Liver (tissue), 9 donors: ENCODE measurements around the gene RIC3. TPM values are rescaled to one million over a fixed set of nuclear protein-coding genes. Genes with fewer than 3 reads are reported as not detected.
A peak's percentile ranks its signal among the peaks of the same experiment; 100 is the strongest.

Experiments used
- DNase-seq: peaks from one replicate; pipeline ENCODE4 v3.0.0-alpha.2; 2017; ENCODE audit warnings: low spot score
- H3K27ac ChIP-seq, 2 donors: one replicate each; pipeline ENCODE4 v1.7.0; 2013; ENCODE audit warnings: inconsistent platforms in 2 of 2, low read length in 2 of 2, control low read depth in 1 of 2, low read depth in 1 of 2, mild to moderate bottlenecking in 1 of 2
- H3K27me3 ChIP-seq, 4 donors: one replicate each; pipeline versions ENCODE4 v1.6.1 to v1.7.0; 2013; ENCODE audit warnings: low read length in 3 of 4, inconsistent platforms in 1 of 4, mild to moderate bottlenecking in 1 of 4, moderate library complexity in 1 of 4; ENCODE audit not compliant: control insufficient read depth in 4 of 4, insufficient read depth in 4 of 4
- H3K36me3 ChIP-seq, 4 donors: one replicate each; pipeline versions ENCODE4 v1.6.1 to v1.7.0; 2013; ENCODE audit warnings: low read length in 3 of 4, mild to moderate bottlenecking in 3 of 4, low read depth in 1 of 4, moderate library complexity in 1 of 4; ENCODE audit not compliant: control insufficient read depth in 4 of 4, insufficient read depth in 3 of 4
- H3K4me1 ChIP-seq, 4 donors: one replicate each; pipeline versions ENCODE4 v1.6.1 to v1.7.0; 2013; ENCODE audit warnings: low read length in 3 of 4, mild to moderate bottlenecking in 3 of 4, moderate library complexity in 1 of 4; ENCODE audit not compliant: control insufficient read depth in 4 of 4, insufficient read depth in 4 of 4
- H3K4me3 ChIP-seq, 3 donors: one replicate each; pipeline versions ENCODE4 v1.6.1 to v1.7.0; 2013; ENCODE audit warnings: low read length in 3 of 3, control low read depth in 1 of 3, low read depth in 1 of 3, mild to moderate bottlenecking in 1 of 3
- H3K9ac ChIP-seq, 2 donors: one replicate each; pipeline ENCODE4 v1.7.0; 2013; ENCODE audit warnings: low read length in 2 of 2, mild to moderate bottlenecking in 2 of 2, moderate library complexity in 2 of 2, control low read depth in 1 of 2, low read depth in 1 of 2
- H3K9me3 ChIP-seq, 4 donors: one replicate each; pipeline versions ENCODE4 v1.6.1 to v1.7.0; 2013; ENCODE audit warnings: low read length in 3 of 4; ENCODE audit not compliant: control insufficient read depth in 4 of 4
- ATF3 ChIP-seq: IDR thresholded peaks from 2 replicates; pipeline ENCODE4 v1.6.1; 2016; ENCODE audit warnings: antibody characterized with exemption
- CTCF ChIP-seq: fragments of 150-350 bp; IDR thresholded peaks from 2 replicates; pipeline ENCODE4 v1.5.1; 2017; ENCODE audit warnings: improper control_type of control experiment, low read depth, low read length; ENCODE audit not compliant: missing input control
- EGR1 ChIP-seq, 2 donors: IDR thresholded peaks; 2 replicates each; pipeline ENCODE4 v1.6.1; 2016 to 2018; ENCODE audit warnings: antibody characterized with exemption in 2 of 2, low read depth in 2 of 2
- FOXA1 ChIP-seq: IDR thresholded peaks from 2 replicates; pipeline ENCODE4 v1.6.1; 2016; ENCODE audit warnings: antibody characterized with exemption
- FOXA2 ChIP-seq: IDR thresholded peaks from 2 replicates; pipeline ENCODE4 v1.6.1; 2016; ENCODE audit warnings: antibody characterized with exemption
- GABPA ChIP-seq, 2 donors: IDR thresholded peaks in 1 of 2; conservative IDR thresholded peaks in 1 of 2; 2 replicates each; pipeline ENCODE4 v1.6.1; 2016; ENCODE audit warnings: antibody characterized with exemption in 2 of 2, mild to moderate bottlenecking in 1 of 2, moderate library complexity in 1 of 2
- HNF4A ChIP-seq, 2 donors: conservative IDR thresholded peaks; 2 replicates each; pipeline ENCODE4 v1.6.1; 2016; ENCODE audit warnings: antibody characterized with exemption in 2 of 2, mild to moderate bottlenecking in 2 of 2
- HNF4G ChIP-seq: IDR thresholded peaks from 2 replicates; pipeline ENCODE4 v1.6.1; 2016; ENCODE audit warnings: antibody characterized with exemption
- JUND ChIP-seq, 2 donors: IDR thresholded peaks; 2 replicates each; pipeline ENCODE4 v1.6.1; 2016; ENCODE audit warnings: antibody characterized with exemption in 2 of 2
- MAX ChIP-seq: IDR thresholded peaks from 2 replicates; pipeline ENCODE4 v1.6.1; 2016; ENCODE audit warnings: antibody characterized with exemption
- RXRA ChIP-seq, 2 donors: IDR thresholded peaks; 2 replicates each; pipeline ENCODE4 v1.6.1; 2017 to 2018; ENCODE audit warnings: antibody characterized with exemption in 2 of 2, mild to moderate bottlenecking in 1 of 2
- TAF1 ChIP-seq: conservative IDR thresholded peaks from 2 replicates; pipeline ENCODE4 v1.6.1; 2016; ENCODE audit warnings: antibody characterized with exemption, mild to moderate bottlenecking
- YY1 ChIP-seq: IDR thresholded peaks from 2 replicates; pipeline ENCODE4 v1.6.1; 2016; ENCODE audit warnings: antibody characterized with exemption, mild to moderate bottlenecking
- ZBTB33 ChIP-seq: IDR thresholded peaks from 2 replicates; pipeline ENCODE4 v1.6.1; 2016; ENCODE audit warnings: antibody characterized with exemption
- WGBS: extraction: QIAGEN DNeasy Blood & Tissue Kit; methylation state at CpG from one replicate; pipeline ENCODE4 v1.1.7; 2013; 5-methylcytosine and 5-hydroxymethylcytosine counted together
- polyA plus RNA-seq, 2 donors: library from polyadenylated mRNA; stranded (reverse) in 1 of 2; unstranded in 1 of 2; fragments of 200-250 nt in 1 of 2; fragments of >200 nt in 1 of 2; fragmentation: Nextera tagmentation in 1 of 2; extraction: Ambion mirVana in 1 of 2; gene quantifications; one replicate each; pipeline versions ENCODE4 v1.2.1 to v1.2.3, GENCODE V29; 2013 to 2015
- total RNA-seq, 2 donors: library from RNA; depleted of rRNA; stranded (reverse); fragments of >200 nt; gene quantifications; one replicate each; pipeline ENCODE4 v1.2.3, GENCODE V29; 2014
- donor health status: healthy.
- donor health status: healthy.
- donor health status: healthy.
- donor health status: healthy.
- donor health status: healthy.

RIC3 gene
- total and polyA plus RNA-seq, 4 donors: 0.89 to 9.8 (median 4.5) TPM

- H3K27ac ChIP-seq: no peak overlapping the region
- H3K27me3 ChIP-seq: no peaks in the 10 kb centered on the region
- H3K9ac ChIP-seq: no peak overlapping the region
- TF ChIP-seq YY1 (no peak), GABPA (IDR thresholded peaks at IDR 0.05 in 1 of 2, conservative IDR thresholded peaks at IDR 0.05 in 1 of 2) (no peak), CTCF (no peak), EGR1 (IDR thresholded peaks at IDR 0.05; ENCODE audit: low read depth in 2 of 2) (no peak), ZBTB33 (no peak), FOXA2 (no peak), ATF3 (no peak), FOXA1 (no peak)
- DNase-seq: no peak
- H3K36me3 ChIP-seq: no peaks in the 10 kb centered on the region
- H3K9me3 ChIP-seq: no peaks in the 10 kb centered on the region
- H3K4me1 ChIP-seq: peaks cover 0 to 5% (median 0%) of the 10 kb centered on the region in 4 donors
- no peak overlapping the region for H3K4me3 ChIP-seq
- WGBS: 97% methylated on average over 9 of the region's 9 CpGs
Observed at GRCh38 chr11:8058216-8058615, 110.6 kb downstream of the RIC3 start.

GRCh38 chr11:8056810-8057463 lies 111.9 kb downstream of the RIC3 start:
- no peak overlapping the region for H3K9ac ChIP-seq
- DNase-seq: no peak
- TF ChIP-seq HNF4G: no peak
- peak in 1 of 2 donors; percentile 78 for TF ChIP-seq EGR1 (IDR thresholded peaks at IDR 0.05; ENCODE audit: low read depth in 2 of 2)
- no peak for TF ChIP-seq MAX
- peak; percentile 69 to 95 for TF ChIP-seq JUND (IDR thresholded peaks at IDR 0.05)
- peak in 1 of 2 donors; percentile 40 for TF ChIP-seq HNF4A (conservative IDR thresholded peaks at IDR 0.05)
- no peak for TF ChIP-seq FOXA2
- peak in 1 of 2 donors; percentile 65 for TF ChIP-seq RXRA (IDR thresholded peaks at IDR 0.05)
- TF ChIP-seq TAF1: no peak
- TF ChIP-seq ATF3: no peak
- no peak for TF ChIP-seq CTCF
- no peaks in the 10 kb centered on the region for H3K27me3 ChIP-seq
- H3K4me1 ChIP-seq: peaks cover 0 to 5% (median 0%) of the 10 kb centered on the region in 4 donors
- no peaks in the 10 kb centered on the region for H3K9me3 ChIP-seq
- H3K36me3 ChIP-seq: no peaks in the 10 kb centered on the region
- WGBS: 41% methylated on average over 12 of the region's 12 CpGs
- H3K27ac ChIP-seq: no peak overlapping the region
- no peak overlapping the region for H3K4me3 ChIP-seq

Other genes with a start within 250 kb of the RIC3 start
- gene OR10A6, start 237.8 kb downstream of the RIC3 start, total RNA-seq: not detected
- not detected for gene OR10A6, start 237.8 kb downstream of the RIC3 start, polyA plus RNA-seq
- not detected for gene OR10A3, start 227.3 kb downstream of the RIC3 start, total RNA-seq
- not detected for gene OR10A3, start 227.3 kb downstream of the RIC3 start, polyA plus RNA-seq
- not detected for gene NLRP10, start 203.6 kb downstream of the RIC3 start, total RNA-seq
- gene NLRP10, start 203.6 kb downstream of the RIC3 start, polyA plus RNA-seq: not detected
- gene EIF3F, start 181.7 kb downstream of the RIC3 start, total RNA-seq: 100 to 1,000 TPM in 1 of 2 donors, 10 to 100 TPM in 1; 68.4 to 246 TPM
- 100 to 1,000 TPM in 1 of 2 donors, 10 to 100 TPM in 1; 59.4 to 226 TPM for gene EIF3F, start 181.7 kb downstream of the RIC3 start, polyA plus RNA-seq
- gene TUB, start 87.8 kb downstream of the RIC3 start, total RNA-seq: 1 to 10 TPM in 1 of 2 donors, under 1 TPM in 1; 0.98 to 1.3 TPM
- under 1 TPM; 0.15 to 0.35 TPM for gene TUB, start 87.8 kb downstream of the RIC3 start, polyA plus RNA-seq
- not detected for gene LMO1, start 94.9 kb upstream of the RIC3 start, total RNA-seq
- gene LMO1, start 94.9 kb upstream of the RIC3 start, polyA plus RNA-seq: not detected